ENCODE data around the gene TMEM174. TPM values are rescaled to one million over a fixed set of nuclear protein-coding genes. Genes with fewer than 3 reads are reported as not detected.
A peak's percentile ranks its signal among the peaks of the same experiment; 100 is the strongest.

Gene TMEM174
- total RNA-seq, 1 donor from 2014 or later = not detected

DNA sequence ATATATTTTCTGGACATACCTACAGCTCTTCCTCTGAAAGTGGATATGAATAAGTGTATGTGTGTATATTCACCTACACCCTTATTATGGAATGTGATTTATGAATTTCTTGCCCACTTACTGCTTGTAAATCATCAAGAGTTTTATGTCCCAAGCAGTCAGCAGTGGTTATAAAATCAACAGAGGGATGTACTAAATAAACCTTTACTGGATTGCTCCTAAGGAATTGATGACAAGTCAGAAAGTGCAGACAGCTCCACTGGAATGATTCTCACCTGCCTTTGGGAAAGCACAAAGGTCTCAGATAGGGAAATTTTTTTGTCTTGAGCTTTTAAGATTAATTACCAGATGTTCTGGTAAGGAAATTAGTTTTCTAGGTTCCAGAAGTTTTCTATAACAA lies 9.3 kb downstream of the TMEM174 start:
- no peak overlapping the region for H3K27ac ChIP-seq

GRCh38 chr5:73183000-73183399 lies 10.0 kb downstream of the TMEM174 start:
- H3K4me3 Mint-ChIP-seq = no peak overlapping the region
- Histone ChIP-seq H3K9me3 (ENCODE audit: low read depth) (peaks cover 6% of the 10 kb centered on the region), H3K9ac (no peak overlapping the region), H3K4me1 (no peaks in the 10 kb centered on the region), H3F3A (ENCODE audit: low read depth) (no peaks in the 10 kb centered on the region), H3K27me3 (no peaks in the 10 kb centered on the region), H3K36me3 (no peaks in the 10 kb centered on the region), H2AFZ (replicated peaks) (peak overlapping the region; percentile 50), H3K4me3 (no peak overlapping the region), H3K79me2 (ENCODE audit: low read depth) (no peaks in the 10 kb centered on the region), H3K27ac (no peak overlapping the region), H3K4me2 (no peak overlapping the region), H4K20me1 (ENCODE audit: low read depth) (no peaks in the 10 kb centered on the region)
- no peaks in the 10 kb centered on the region for H3K4me1 Mint-ChIP-seq
- no peak for TF ChIP-seq EZH2phosphoT487 (IDR thresholded peaks at IDR 0.05)
- no peak for TF ChIP-seq CTCF (IDR thresholded peaks at IDR 0.05)
- TF ChIP-seq EZH2 (IDR thresholded peaks at IDR 0.05) = no peak
- peaks cover 8% of the 10 kb centered on the region for H3K9me3 Mint-ChIP-seq
- DNase-seq (ENCODE audit: low spot score) = no peak
- H3K36me3 Mint-ChIP-seq = no peaks in the 10 kb centered on the region
- no peak overlapping the region for H3K27ac Mint-ChIP-seq
- no peaks in the 10 kb centered on the region for H3K27me3 Mint-ChIP-seq (ENCODE audit: insufficient read depth, low read depth)

More for the DNA sequence above, 9.3 kb downstream of the TMEM174 start:
- H3K4me2 ChIP-seq = no peak overlapping the region
- no peak for DNase-seq (ENCODE audit: low spot score)
- no peaks in the 10 kb centered on the region for H4K20me1 ChIP-seq (ENCODE audit: low read depth)
- Mint-ChIP-seq H3K27me3 (ENCODE audit: insufficient read depth, low read depth) (no peaks in the 10 kb centered on the region), H3K27ac (no peak overlapping the region), H3K4me3 (no peak overlapping the region), H3K36me3 (no peaks in the 10 kb centered on the region), H3K4me1 (no peaks in the 10 kb centered on the region), H3K9me3 (peaks cover 8% of the 10 kb centered on the region)
- H3K4me1 ChIP-seq = no peaks in the 10 kb centered on the region
- no peak overlapping the region for H3K9ac ChIP-seq
- H3K79me2 ChIP-seq (ENCODE audit: low read depth) = no peaks in the 10 kb centered on the region
- H3K27me3 ChIP-seq = no peaks in the 10 kb centered on the region
- H3F3A ChIP-seq (ENCODE audit: low read depth) = no peaks in the 10 kb centered on the region
- H3K9me3 ChIP-seq (ENCODE audit: low read depth) = peaks cover 6% of the 10 kb centered on the region
- no peak overlapping the region for H2AFZ ChIP-seq (replicated peaks)
- TF ChIP-seq EZH2phosphoT487 (IDR thresholded peaks at IDR 0.05) = no peak
- TF ChIP-seq EZH2 (IDR thresholded peaks at IDR 0.05) = no peak
- TF ChIP-seq CTCF (IDR thresholded peaks at IDR 0.05) = no peak
- no peak overlapping the region for H3K4me3 ChIP-seq
- no peaks in the 10 kb centered on the region for H3K36me3 ChIP-seq

DNA sequence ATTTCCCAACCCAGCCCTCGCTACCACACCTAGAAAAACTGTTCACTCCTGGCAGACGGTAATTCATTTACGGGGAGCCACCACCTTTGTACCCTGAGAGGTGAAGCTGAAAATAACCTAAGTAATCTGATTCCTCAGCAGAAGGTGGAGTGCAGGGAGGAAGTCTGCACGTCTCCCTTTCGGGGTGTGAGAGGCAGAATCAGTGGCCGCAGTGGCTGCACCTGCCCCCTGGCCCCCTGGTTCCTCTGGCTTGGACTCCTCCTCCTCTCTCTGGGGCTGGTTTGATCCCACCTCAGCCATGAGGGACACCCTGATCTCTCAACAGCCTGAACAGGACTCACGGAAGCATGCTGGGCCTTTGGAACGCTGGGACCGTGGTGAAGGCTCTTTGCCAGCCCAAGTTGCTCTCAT lies 10.5 kb downstream of the TMEM174 start:
- Histone ChIP-seq H3K4me2 (no peak overlapping the region), H3K27ac (no peak overlapping the region), H2AFZ (replicated peaks) (peak overlapping the region; percentile 50), H3K9me3 (ENCODE audit: low read depth) (peaks cover 6% of the 10 kb centered on the region), H4K20me1 (ENCODE audit: low read depth) (no peaks in the 10 kb centered on the region), H3K79me2 (ENCODE audit: low read depth) (no peaks in the 10 kb centered on the region), H3K36me3 (no peaks in the 10 kb centered on the region), H3F3A (ENCODE audit: low read depth) (no peaks in the 10 kb centered on the region), H3K9ac (no peak overlapping the region), H3K4me1 (no peaks in the 10 kb centered on the region), H3K4me3 (no peak overlapping the region), H3K27me3 (no peaks in the 10 kb centered on the region)
- no peak overlapping the region for H3K27ac Mint-ChIP-seq
- DNase-seq (ENCODE audit: low spot score) = no peak
- H3K4me1 Mint-ChIP-seq = no peaks in the 10 kb centered on the region
- H3K9me3 Mint-ChIP-seq = peaks cover 8% of the 10 kb centered on the region
- no peak overlapping the region for H3K4me3 Mint-ChIP-seq
- no peaks in the 10 kb centered on the region for H3K36me3 Mint-ChIP-seq
- peaks cover 1% of the 10 kb centered on the region for H3K27me3 Mint-ChIP-seq (ENCODE audit: insufficient read depth, low read depth)
- TF ChIP-seq EZH2 (IDR thresholded peaks at IDR 0.05) = no peak
- no peak for TF ChIP-seq CTCF (IDR thresholded peaks at IDR 0.05)
- TF ChIP-seq EZH2phosphoT487 (IDR thresholded peaks at IDR 0.05) = no peak
